OCI-LY3 (cell line): ENCODE results near the gene PDE3A.

Source experiments
- H2AFZ ChIP-seq: fragments of 200-600, 300-600 bp; shearing (Covaris generic); 2 replicates; pipeline ENCODE4 v1.6.0; 2014; ENCODE audit warnings: antibody characterized with exemption, low read depth, low read length
- H3K27ac ChIP-seq: fragments of 200-600, 300-600 bp; sonication (generic); 2 replicates; pipeline ENCODE4 v1.5.1; 2014; ENCODE audit warnings: mild to moderate bottlenecking, low read length, moderate library complexity, mixed read lengths
- H3K27me3 ChIP-seq: fragments of 200-600, 300-600 bp; sonication (generic); 2 replicates; pipeline ENCODE4 v1.6.1; 2014; ENCODE audit warnings: low read depth, low read length, mixed read lengths
- H3K36me3 ChIP-seq: fragments of 200-600, 300-600 bp; sonication (generic); replicated peaks from 2 replicates; pipeline ENCODE3; 2014; ENCODE audit warnings: low read depth, low read length, mixed read lengths
- H3K4me1 ChIP-seq: fragments of 300-600, 200-600 bp; sonication (generic); 2 replicates; pipeline ENCODE4 v1.6.1; 2014; ENCODE audit warnings: low read length, mixed read lengths
- H3K4me2 ChIP-seq: fragments of 200-600, 300-600 bp; sonication (generic); 2 replicates; pipeline ENCODE4 v1.6.1; 2014; ENCODE audit warnings: low read length, mixed read lengths
- H3K4me3 ChIP-seq: fragments of 300-600, 200-600 bp; sonication (generic); 2 replicates; pipeline ENCODE4 v1.5.1; 2014; ENCODE audit warnings: antibody characterized with exemption, mild to moderate bottlenecking, low read length, moderate library complexity
- H3K79me2 ChIP-seq: fragments of 300-600, 200-600 bp; shearing (Covaris generic); 2 replicates; pipeline ENCODE4 v1.6.1; 2014; ENCODE audit warnings: mild to moderate bottlenecking, low read length, mixed read lengths
- H3K9ac ChIP-seq: fragments of 300-600, 200-600 bp; shearing (Covaris generic); 2 replicates; pipeline ENCODE4 v1.6.0; 2014; ENCODE audit warnings: mild to moderate bottlenecking, low read length, moderate library complexity
- H3K9me3 ChIP-seq: fragments of 200-600, 300-600 bp; shearing (Covaris generic); 2 replicates; pipeline ENCODE4 v1.6.1; 2014; ENCODE audit warnings: low read length, mixed read lengths; ENCODE audit not compliant: insufficient read depth
- H4K20me1 ChIP-seq: fragments of 200-600, 300-600 bp; sonication (generic); 2 replicates; pipeline ENCODE4 v1.6.1; 2016; ENCODE audit warnings: low read length, mixed read lengths; ENCODE audit not compliant: insufficient read depth
- EZH2phosphoT487 ChIP-seq: fragments of 200-600 bp; shearing (Covaris generic); IDR thresholded peaks from 2 replicates; pipeline ENCODE4 v1.6.1; 2018; ENCODE audit warnings: antibody characterized with exemption, mixed run types, low read depth
- TF ChIP-seq, protein P1 (sequence below): fragments of 200-600, 300-600 bp; sonication (generic); IDR thresholded peaks from 2 replicates; pipeline ENCODE4 v1.5.1; 2014; ENCODE audit warnings: antibody characterized with exemption, low read length, low read depth

Gene PDE3A

DNA sequence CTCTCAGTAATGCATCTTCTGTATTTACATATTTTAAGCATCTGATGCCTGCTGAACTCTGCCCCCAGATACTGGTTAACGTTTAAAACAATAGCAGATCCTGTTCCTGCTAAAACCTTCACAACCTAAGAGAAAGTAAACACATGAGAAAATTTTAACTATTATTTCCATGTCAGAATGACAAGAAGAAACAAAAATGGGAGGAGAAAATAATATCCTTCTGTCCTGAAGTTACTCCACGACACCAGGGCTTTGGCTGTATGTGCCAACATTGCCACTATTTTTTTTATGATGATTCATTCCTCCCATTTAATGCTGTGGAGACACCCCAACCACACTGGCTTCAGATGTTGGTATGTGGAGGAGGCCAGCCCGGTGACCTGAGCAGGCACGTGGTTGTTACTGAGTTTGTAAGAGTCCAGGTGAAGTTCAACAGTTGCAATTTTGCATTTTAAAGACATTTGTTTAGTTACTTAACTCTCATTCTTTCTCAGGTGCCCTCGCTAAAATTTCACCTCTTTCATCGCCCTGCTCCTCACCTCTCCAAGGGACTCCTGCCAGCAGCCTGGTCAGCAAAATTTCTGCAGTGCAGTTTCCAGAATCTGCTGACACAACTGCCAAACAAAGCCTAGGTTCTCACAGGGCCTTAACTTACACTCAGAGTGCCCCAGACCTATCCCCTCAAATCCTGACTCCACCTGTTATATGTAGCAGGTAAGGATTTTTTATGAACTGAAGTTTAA is 261.2 kb downstream of the PDE3A start:
- TF ChIP-seq, protein P1, sequence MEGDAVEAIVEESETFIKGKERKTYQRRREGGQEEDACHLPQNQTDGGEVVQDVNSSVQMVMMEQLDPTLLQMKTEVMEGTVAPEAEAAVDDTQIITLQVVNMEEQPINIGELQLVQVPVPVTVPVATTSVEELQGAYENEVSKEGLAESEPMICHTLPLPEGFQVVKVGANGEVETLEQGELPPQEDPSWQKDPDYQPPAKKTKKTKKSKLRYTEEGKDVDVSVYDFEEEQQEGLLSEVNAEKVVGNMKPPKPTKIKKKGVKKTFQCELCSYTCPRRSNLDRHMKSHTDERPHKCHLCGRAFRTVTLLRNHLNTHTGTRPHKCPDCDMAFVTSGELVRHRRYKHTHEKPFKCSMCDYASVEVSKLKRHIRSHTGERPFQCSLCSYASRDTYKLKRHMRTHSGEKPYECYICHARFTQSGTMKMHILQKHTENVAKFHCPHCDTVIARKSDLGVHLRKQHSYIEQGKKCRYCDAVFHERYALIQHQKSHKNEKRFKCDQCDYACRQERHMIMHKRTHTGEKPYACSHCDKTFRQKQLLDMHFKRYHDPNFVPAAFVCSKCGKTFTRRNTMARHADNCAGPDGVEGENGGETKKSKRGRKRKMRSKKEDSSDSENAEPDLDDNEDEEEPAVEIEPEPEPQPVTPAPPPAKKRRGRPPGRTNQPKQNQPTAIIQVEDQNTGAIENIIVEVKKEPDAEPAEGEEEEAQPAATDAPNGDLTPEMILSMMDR: no peak
- TF ChIP-seq EZH2phosphoT487: no peak
- H3K36me3 ChIP-seq: no peaks in the 10 kb centered on the region
- no peak overlapping the region for H2AFZ ChIP-seq
- H3K79me2 ChIP-seq: no peaks in the 10 kb centered on the region
- no peaks in the 10 kb centered on the region for H3K9me3 ChIP-seq
- H4K20me1 ChIP-seq: no peaks in the 10 kb centered on the region
- H3K27ac ChIP-seq: no peak overlapping the region
- H3K9ac ChIP-seq: no peak overlapping the region
- no peak overlapping the region for H3K4me3 ChIP-seq
- no peaks in the 10 kb centered on the region for H3K27me3 ChIP-seq
- peaks cover 11% of the 10 kb centered on the region; the same call in 1 of the 2 replicates for H3K4me1 ChIP-seq
- no peak overlapping the region for H3K4me2 ChIP-seq

- no peak overlapping the region for H3K27ac ChIP-seq
- no peaks in the 10 kb centered on the region for H3K27me3 ChIP-seq
- H3K79me2 ChIP-seq: no peaks in the 10 kb centered on the region
- H3K36me3 ChIP-seq: no peaks in the 10 kb centered on the region
- H4K20me1 ChIP-seq: no peaks in the 10 kb centered on the region
- H3K4me2 ChIP-seq: no peak overlapping the region
- H3K4me1 ChIP-seq: peaks cover 11% of the 10 kb centered on the region; the same call in 1 of the 2 replicates
- no peak overlapping the region for H3K4me3 ChIP-seq
- TF ChIP-seq, protein P1: no peak
- no peak for TF ChIP-seq EZH2phosphoT487
- no peak overlapping the region for H2AFZ ChIP-seq
- no peak overlapping the region for H3K9ac ChIP-seq
- H3K9me3 ChIP-seq: no peaks in the 10 kb centered on the region
Measured at GRCh38 chr12:20631711-20632110, 263.4 kb downstream of the PDE3A start.

GRCh38 chr12:20641106-20641505 is 272.8 kb downstream of the PDE3A start:
- H3K9me3 ChIP-seq: no peaks in the 10 kb centered on the region
- TF ChIP-seq EZH2phosphoT487: no peak
- TF ChIP-seq, protein P1: no peak
- no peak overlapping the region for H3K9ac ChIP-seq
- no peaks in the 10 kb centered on the region for H3K79me2 ChIP-seq
- no peaks in the 10 kb centered on the region for H3K4me1 ChIP-seq
- H2AFZ ChIP-seq: no peak overlapping the region
- no peak overlapping the region for H3K27ac ChIP-seq
- H3K4me2 ChIP-seq: no peak overlapping the region
- H3K4me3 ChIP-seq: no peak overlapping the region
- no peaks in the 10 kb centered on the region for H4K20me1 ChIP-seq
- H3K27me3 ChIP-seq: no peaks in the 10 kb centered on the region
- H3K36me3 ChIP-seq: no peaks in the 10 kb centered on the region

- Histone ChIP-seq H2AFZ (no peak overlapping the region), H3K9me3 (no peaks in the 10 kb centered on the region), H3K4me2 (no peak overlapping the region), H3K27me3 (no peaks in the 10 kb centered on the region), H3K4me1 (no peaks in the 10 kb centered on the region), H3K79me2 (no peaks in the 10 kb centered on the region), H3K9ac (no peak overlapping the region), H4K20me1 (no peaks in the 10 kb centered on the region), H3K36me3 (no peaks in the 10 kb centered on the region), H3K27ac (no peak overlapping the region), H3K4me3 (no peak overlapping the region)
- TF ChIP-seq EZH2phosphoT487: no peak
- TF ChIP-seq, protein P1: no peak
Measured at GRCh38 chr12:20643822-20644221, 275.5 kb downstream of the PDE3A start.
